Type B pancreatic cell (in vitro differentiated cells): ENCODE measurements around the gene RBMS3. TPM values are rescaled to one million over a fixed set of nuclear protein-coding genes. Genes with fewer than 3 reads are reported as not detected.

Experiments used
- DNase-seq: peaks from one replicate; pipeline ENCODE4 v3.0.0; 2021; ENCODE audit warnings: mixed read lengths; ENCODE audit not compliant: unreplicated experiment; ENCODE audit errors: extremely low spot score
- H3K27ac Mint-ChIP-seq: 2 replicates; pipeline ENCODE4 v1.8.0; 2021; ENCODE audit warnings: mild to moderate bottlenecking, mixed read lengths
- H3K27me3 Mint-ChIP-seq: 2 replicates; pipeline ENCODE4 v1.8.0; 2021; ENCODE audit warnings: mixed read lengths
- H3K36me3 Mint-ChIP-seq: 2 replicates; pipeline ENCODE4 v1.8.0; 2021; ENCODE audit warnings: mixed read lengths
- H3K4me1 Mint-ChIP-seq: one replicate; pipeline ENCODE4 v1.8.0; 2021; ENCODE audit warnings: mixed read lengths; ENCODE audit not compliant: unreplicated experiment
- H3K4me3 Mint-ChIP-seq: 2 replicates; pipeline ENCODE4 v1.8.0; 2021; ENCODE audit warnings: mild to moderate bottlenecking, mixed read lengths
- H3K9me3 Mint-ChIP-seq: 2 replicates; pipeline ENCODE4 v1.8.0; 2021; ENCODE audit warnings: mixed read lengths
- total RNA-seq: library from RNA; stranded (reverse); gene quantifications from 2 replicates; pipeline ENCODE4 v1.2.1, GENCODE V29; 2021; ENCODE audit warnings: low replicate concordance
- TF ChIP-seq, protein P1 (sequence below): fragments of 200-600 bp; sonication (generic); conservative IDR thresholded peaks from 2 replicates; pipeline ENCODE4 v1.5.0; 2021; ENCODE audit warnings: antibody characterized with exemption, mild to moderate bottlenecking

RBMS3 gene
- total RNA-seq, 1 donor from 2014 or later: 36.6 TPM

DNA sequence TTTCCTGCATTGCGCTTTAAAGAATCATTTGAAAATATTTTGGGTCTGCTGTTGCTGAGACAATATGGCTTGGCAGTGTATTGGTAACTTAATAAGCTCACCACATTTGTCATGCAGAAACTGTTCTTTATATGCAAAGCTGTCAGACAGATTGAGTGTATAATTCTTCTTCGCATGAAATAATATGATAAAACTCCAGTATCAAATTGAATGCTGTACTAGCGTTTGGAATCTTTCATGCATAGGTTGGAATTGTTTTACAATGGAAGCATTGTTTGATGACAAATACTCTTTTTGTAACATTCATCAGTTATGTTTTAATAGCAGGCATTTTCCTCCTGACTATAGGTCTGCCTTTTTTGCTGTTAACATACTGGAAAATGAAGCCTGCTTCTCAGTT, 53.8 kb downstream of the RBMS3 start:
- H3K4me1 Mint-ChIP-seq: peaks cover 46% of the 10 kb centered on the region
- no peak overlapping the region for H3K27ac Mint-ChIP-seq
- H3K9me3 Mint-ChIP-seq: no peaks in the 10 kb centered on the region
- no peaks in the 10 kb centered on the region for H3K36me3 Mint-ChIP-seq
- TF ChIP-seq, protein P1, sequence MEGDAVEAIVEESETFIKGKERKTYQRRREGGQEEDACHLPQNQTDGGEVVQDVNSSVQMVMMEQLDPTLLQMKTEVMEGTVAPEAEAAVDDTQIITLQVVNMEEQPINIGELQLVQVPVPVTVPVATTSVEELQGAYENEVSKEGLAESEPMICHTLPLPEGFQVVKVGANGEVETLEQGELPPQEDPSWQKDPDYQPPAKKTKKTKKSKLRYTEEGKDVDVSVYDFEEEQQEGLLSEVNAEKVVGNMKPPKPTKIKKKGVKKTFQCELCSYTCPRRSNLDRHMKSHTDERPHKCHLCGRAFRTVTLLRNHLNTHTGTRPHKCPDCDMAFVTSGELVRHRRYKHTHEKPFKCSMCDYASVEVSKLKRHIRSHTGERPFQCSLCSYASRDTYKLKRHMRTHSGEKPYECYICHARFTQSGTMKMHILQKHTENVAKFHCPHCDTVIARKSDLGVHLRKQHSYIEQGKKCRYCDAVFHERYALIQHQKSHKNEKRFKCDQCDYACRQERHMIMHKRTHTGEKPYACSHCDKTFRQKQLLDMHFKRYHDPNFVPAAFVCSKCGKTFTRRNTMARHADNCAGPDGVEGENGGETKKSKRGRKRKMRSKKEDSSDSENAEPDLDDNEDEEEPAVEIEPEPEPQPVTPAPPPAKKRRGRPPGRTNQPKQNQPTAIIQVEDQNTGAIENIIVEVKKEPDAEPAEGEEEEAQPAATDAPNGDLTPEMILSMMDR: no peak
- no peak overlapping the region for H3K4me3 Mint-ChIP-seq
- H3K27me3 Mint-ChIP-seq: no peaks in the 10 kb centered on the region
- DNase-seq: no peak

DNA sequence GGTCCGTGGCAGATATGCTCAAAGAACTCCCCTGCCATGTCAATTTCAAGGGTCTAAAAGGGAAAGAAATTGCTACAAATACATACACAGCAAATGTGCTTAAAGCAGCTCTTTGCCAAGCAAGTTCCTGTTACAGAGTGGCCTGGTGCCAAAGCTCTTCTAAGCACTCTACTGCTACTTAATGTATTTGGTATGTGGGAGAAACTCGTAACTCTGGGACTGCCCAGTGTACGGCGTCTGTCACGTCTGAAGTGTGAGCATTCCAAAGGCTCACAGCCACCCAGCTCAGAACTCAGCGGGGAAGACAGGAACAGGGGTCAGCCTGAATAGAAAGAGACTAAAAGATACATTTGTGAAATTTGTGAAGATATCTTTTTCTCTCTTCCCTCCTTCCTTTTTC, 54.6 kb downstream of the RBMS3 start:
- Mint-ChIP-seq H3K9me3 (no peaks in the 10 kb centered on the region), H3K27ac (peak overlapping the region; percentile 69), H3K36me3 (no peaks in the 10 kb centered on the region), H3K4me3 (peak overlapping the region; percentile 62), H3K4me1 (peaks cover 48% of the 10 kb centered on the region), H3K27me3 (no peaks in the 10 kb centered on the region)
- TF ChIP-seq, protein P1: no peak
- no peak for DNase-seq

DNA sequence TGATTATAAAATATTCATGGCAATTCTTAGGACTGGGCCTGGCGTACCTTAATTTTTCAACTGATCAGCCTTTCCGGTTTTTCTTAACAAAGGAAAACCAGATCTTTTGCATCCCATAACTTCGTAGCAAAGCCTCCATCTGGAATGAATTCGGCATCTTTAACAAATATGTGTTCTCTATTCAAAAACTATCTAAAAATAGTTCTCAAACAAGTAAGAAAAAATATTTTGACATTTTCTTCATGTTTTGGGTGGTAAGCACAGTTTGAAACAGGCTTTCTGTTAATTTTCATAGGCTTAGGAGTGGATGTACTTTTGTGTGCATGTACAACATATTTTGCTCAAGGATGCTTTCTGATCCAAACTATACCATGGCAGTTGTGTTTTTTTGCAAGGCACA, 55.1 kb downstream of the RBMS3 start:
- peak overlapping the region; percentile 69 for H3K27ac Mint-ChIP-seq
- H3K4me3 Mint-ChIP-seq: peak overlapping the region; percentile 62
- TF ChIP-seq, protein P1: no peak
- H3K36me3 Mint-ChIP-seq: no peaks in the 10 kb centered on the region
- no peak for DNase-seq
- peaks cover 48% of the 10 kb centered on the region for H3K4me1 Mint-ChIP-seq
- no peaks in the 10 kb centered on the region for H3K9me3 Mint-ChIP-seq
- H3K27me3 Mint-ChIP-seq: no peaks in the 10 kb centered on the region

DNA sequence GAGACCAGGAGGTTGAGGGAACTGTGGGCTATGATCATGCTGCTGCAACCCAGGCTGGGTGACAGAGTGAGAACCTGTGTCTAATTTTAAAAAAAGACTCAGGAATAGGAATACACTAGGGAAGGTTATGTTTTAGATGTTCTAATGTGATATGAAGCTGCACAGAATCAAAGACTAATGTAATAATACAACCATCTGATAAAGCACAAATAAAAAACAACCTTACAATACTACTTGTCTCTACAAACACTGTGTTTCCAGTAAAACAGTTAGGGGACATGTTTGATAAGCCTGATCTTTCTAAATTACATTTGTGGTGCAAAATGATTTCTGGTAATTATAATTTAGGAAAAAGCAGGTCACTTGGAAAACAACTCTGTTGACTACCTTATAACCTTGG, 56.7 kb downstream of the RBMS3 start:
- TF ChIP-seq, protein P1: no peak
- DNase-seq: no peak
- no peak overlapping the region for H3K4me3 Mint-ChIP-seq
- no peaks in the 10 kb centered on the region for H3K9me3 Mint-ChIP-seq
- H3K27me3 Mint-ChIP-seq: no peaks in the 10 kb centered on the region
- H3K27ac Mint-ChIP-seq: no peak overlapping the region
- peaks cover 35% of the 10 kb centered on the region for H3K4me1 Mint-ChIP-seq
- no peaks in the 10 kb centered on the region for H3K36me3 Mint-ChIP-seq

DNA sequence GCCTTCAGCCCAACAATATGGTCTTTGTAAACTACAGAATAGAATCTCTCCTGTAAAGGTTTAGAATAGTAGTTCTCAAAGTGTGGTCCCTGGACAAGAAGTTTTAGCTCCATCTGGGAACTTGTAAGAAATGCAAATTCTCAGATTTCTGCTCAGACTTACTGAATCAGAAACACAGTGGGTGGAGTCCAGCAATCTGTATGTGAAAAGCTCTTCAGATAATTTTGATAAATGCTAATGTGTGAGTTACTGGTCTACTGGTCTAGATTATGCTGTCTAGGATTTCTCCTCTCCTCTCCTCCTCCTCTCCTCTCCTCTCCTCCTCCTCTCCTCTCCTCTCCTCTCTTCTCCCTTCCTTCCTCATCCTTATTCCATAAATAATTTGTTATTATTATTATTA, 57.5 kb downstream of the RBMS3 start:
- Mint-ChIP-seq H3K27me3 (no peaks in the 10 kb centered on the region), H3K27ac (no peak overlapping the region), H3K9me3 (no peaks in the 10 kb centered on the region), H3K4me1 (peaks cover 33% of the 10 kb centered on the region), H3K4me3 (no peak overlapping the region), H3K36me3 (no peaks in the 10 kb centered on the region)
- no peak for DNase-seq
- TF ChIP-seq, protein P1: no peak
